ENCODE measurements around the gene MRPL49.
"Not testable (repeated sequence)": the region's sequence is repeated elsewhere in the genome, so short reads cannot be mapped to it uniquely, and the experiment has no call there.

The MRPL49 gene

GRCh38 chr11:65165410-65166317, 43.5 kb downstream of the MRPL49 start:
- DNase-seq (ENCODE audit: low spot score): no peak

GRCh38 chr11:65166893-65167292, 44.8 kb downstream of the MRPL49 start:
- DNase-seq (ENCODE audit: low spot score): no peak

- DNase-seq (ENCODE audit: low spot score): no peak
These were observed 45.5 kb downstream of the MRPL49 start for GRCh38 chr11:65167656-65168055.

GRCh38 chr11:65169164-65169641, 47.1 kb downstream of the MRPL49 start:
- no peak for DNase-seq (ENCODE audit: low spot score)

GRCh38 chr11:65170058-65170534, 48.0 kb downstream of the MRPL49 start, which contains the start of gene SPDYC:
Gene SPDYC, plus strand, starts transcription at chr11:65170233. Its CDS starts 1,125 bp downstream, at chr11:65171358.
- no peak for DNase-seq (ENCODE audit: low spot score)

- no peak for DNase-seq (ENCODE audit: low spot score)
These were observed 50.5 kb downstream of the MRPL49 start for GRCh38 chr11:65172600-65172999.

GRCh38 chr11:65174571-65175010, 52.5 kb downstream of the MRPL49 start:
- not testable (repeated sequence) for DNase-seq (ENCODE audit: low spot score)

All from AG08396 (cell line).